ENCODE results near the gene LEKR1.

DNA sequence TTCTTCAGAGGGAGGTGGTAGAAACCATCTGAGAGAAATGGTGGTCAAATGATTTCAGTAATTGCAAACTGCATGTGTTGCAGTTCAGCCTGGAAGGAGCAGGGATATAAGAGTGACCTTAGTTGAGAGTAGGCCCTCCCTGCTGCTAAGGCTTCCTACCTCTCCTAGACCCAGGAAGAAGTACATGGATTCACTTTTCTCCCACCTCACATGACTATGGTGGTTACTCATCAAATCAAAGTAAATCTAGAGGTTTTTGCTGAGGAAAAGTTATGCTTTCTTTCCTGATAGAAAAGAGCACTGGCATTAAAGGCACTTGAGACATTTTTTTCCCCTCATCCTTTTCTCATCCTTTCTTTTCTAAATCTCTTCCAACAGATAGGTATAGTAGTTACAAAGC lies 43.2 kb upstream of the LEKR1 start:
- TF ChIP-seq EZH2 (IDR thresholded peaks at IDR 0.05; ENCODE audit: borderline replicate concordance, insufficient read depth, low read length, poor library complexity, severe bottlenecking) (no peak), TAF1 (IDR thresholded peaks at IDR 0.05; ENCODE audit: low read depth) (no peak)
- TF ChIP-seq, protein P1, sequence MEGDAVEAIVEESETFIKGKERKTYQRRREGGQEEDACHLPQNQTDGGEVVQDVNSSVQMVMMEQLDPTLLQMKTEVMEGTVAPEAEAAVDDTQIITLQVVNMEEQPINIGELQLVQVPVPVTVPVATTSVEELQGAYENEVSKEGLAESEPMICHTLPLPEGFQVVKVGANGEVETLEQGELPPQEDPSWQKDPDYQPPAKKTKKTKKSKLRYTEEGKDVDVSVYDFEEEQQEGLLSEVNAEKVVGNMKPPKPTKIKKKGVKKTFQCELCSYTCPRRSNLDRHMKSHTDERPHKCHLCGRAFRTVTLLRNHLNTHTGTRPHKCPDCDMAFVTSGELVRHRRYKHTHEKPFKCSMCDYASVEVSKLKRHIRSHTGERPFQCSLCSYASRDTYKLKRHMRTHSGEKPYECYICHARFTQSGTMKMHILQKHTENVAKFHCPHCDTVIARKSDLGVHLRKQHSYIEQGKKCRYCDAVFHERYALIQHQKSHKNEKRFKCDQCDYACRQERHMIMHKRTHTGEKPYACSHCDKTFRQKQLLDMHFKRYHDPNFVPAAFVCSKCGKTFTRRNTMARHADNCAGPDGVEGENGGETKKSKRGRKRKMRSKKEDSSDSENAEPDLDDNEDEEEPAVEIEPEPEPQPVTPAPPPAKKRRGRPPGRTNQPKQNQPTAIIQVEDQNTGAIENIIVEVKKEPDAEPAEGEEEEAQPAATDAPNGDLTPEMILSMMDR (IDR thresholded peaks at IDR 0.05; ENCODE audit: poor library complexity, severe bottlenecking) = no peak
- TF ChIP-seq, protein P2, sequence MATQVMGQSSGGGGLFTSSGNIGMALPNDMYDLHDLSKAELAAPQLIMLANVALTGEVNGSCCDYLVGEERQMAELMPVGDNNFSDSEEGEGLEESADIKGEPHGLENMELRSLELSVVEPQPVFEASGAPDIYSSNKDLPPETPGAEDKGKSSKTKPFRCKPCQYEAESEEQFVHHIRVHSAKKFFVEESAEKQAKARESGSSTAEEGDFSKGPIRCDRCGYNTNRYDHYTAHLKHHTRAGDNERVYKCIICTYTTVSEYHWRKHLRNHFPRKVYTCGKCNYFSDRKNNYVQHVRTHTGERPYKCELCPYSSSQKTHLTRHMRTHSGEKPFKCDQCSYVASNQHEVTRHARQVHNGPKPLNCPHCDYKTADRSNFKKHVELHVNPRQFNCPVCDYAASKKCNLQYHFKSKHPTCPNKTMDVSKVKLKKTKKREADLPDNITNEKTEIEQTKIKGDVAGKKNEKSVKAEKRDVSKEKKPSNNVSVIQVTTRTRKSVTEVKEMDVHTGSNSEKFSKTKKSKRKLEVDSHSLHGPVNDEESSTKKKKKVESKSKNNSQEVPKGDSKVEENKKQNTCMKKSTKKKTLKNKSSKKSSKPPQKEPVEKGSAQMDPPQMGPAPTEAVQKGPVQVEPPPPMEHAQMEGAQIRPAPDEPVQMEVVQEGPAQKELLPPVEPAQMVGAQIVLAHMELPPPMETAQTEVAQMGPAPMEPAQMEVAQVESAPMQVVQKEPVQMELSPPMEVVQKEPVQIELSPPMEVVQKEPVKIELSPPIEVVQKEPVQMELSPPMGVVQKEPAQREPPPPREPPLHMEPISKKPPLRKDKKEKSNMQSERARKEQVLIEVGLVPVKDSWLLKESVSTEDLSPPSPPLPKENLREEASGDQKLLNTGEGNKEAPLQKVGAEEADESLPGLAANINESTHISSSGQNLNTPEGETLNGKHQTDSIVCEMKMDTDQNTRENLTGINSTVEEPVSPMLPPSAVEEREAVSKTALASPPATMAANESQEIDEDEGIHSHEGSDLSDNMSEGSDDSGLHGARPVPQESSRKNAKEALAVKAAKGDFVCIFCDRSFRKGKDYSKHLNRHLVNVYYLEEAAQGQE (IDR thresholded peaks at IDR 0.05; ENCODE audit: borderline replicate concordance) = no peak

Measured in neural cell (in vitro differentiated cells).